Tibial artery (tissue), 4 donors: Measurements from ENCODE around the gene BAIAP3.

Experiments used
- DNase-seq, 2 donors: peaks; one replicate each; pipeline ENCODE4 v3.0.0-alpha.2; 2019
- H3K27ac ChIP-seq, 2 donors: fragments of 200-600 bp; sonication (generic) in 1 of 2; 1 replicate in 1 of 2; 2 replicates in 1 of 2; pipeline ENCODE4 v1.5.1; 2018 to 2019; ENCODE audit warnings: mild to moderate bottlenecking in 1 of 2
- H3K27me3 ChIP-seq, 2 donors: fragments of 200-600 bp; sonication (generic) in 1 of 2; one replicate each; pipeline versions ENCODE4 v1.5.1 to v1.6.0; 2016 to 2019
- H3K36me3 ChIP-seq, 3 donors: fragments of 200-600 bp; sonication (generic) in 2 of 3; one replicate each; pipeline ENCODE4 v1.5.1; 2016 to 2019; ENCODE audit warnings: mild to moderate bottlenecking in 2 of 3
- H3K4me1 ChIP-seq, 4 donors: fragments of 200-600 bp; sonication (generic) in 2 of 4; 1 replicate in 3 of 4; 2 replicates in 1 of 4; pipeline ENCODE4 v1.5.1; 2016 to 2019
- H3K4me3 ChIP-seq, 2 donors: fragments of 200-600 bp; sonication (generic) in 1 of 2; 1 replicate in 1 of 2; 2 replicates in 1 of 2; pipeline ENCODE4 v1.5.1; 2018 to 2019; ENCODE audit warnings: mild to moderate bottlenecking in 2 of 2
- H3K9me3 ChIP-seq, 3 donors: fragments of 200-600 bp; sonication (generic) in 1 of 3; one replicate each; pipeline ENCODE4 v1.5.1; 2016 to 2019
- CTCF ChIP-seq, 2 experiments: fragments of 200-600 bp in 1 of 2; fragments of 450-650 bp in 1 of 2; IDR thresholded peaks; one replicate each; pipeline ENCODE4 v1.5.1; 2017 to 2019; ENCODE audit warnings: antibody characterized with exemption in 2 of 2, mild to moderate bottlenecking in 1 of 2, moderate library complexity in 1 of 2
- intact Hi-C: fragments of 100-400 bp; cut with DNase I; formaldehyde crosslinking; loops from one replicate; pipeline ENCODE4 v1.15.0; 2023; ENCODE audit warnings: low total_unique reads

BAIAP3 gene

DNA sequence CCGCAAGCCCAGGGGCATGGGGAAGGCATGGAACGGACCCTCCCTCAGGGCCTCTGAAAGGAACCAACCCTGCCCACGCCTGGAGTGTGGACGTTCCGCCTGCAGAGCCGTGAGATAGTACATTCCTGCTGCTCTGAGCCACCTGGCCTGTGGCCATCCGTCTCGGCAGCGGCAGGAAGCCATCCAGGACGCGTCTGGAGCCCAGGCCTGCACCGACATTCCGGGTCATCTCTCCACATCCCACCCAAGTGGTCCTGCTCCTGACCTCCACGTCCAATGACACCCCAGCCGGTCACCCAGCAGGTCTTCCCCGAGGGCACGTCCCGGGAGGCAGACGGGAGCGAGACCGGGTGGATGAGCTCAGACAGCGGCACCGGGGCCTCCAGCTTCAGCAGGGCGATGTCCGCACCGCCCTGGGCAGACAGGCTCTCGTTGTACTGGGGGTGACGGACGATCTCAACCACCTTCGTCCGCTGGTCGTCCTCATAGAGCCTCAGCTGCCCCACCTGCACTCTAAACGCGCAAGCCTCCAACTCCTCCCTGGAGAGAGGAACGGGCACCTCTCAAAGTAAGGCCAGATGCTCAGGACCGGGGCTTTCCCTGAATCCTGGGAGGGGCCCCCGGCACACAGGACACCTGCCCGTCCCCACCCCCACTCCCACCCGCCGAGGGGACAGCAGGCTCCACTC lies 45.3 kb upstream of the BAIAP3 start:
- Histone ChIP-seq H3K27ac (no peak overlapping the region), H3K27me3 (peaks cover 0 to 92% of the 10 kb centered on the region in 2 donors), H3K9me3 (no peaks in the 10 kb centered on the region), H3K4me3 (no peak overlapping the region), H3K36me3 (no peaks in the 10 kb centered on the region), H3K4me1 (peaks cover 0 to 15% (median 0%) of the 10 kb centered on the region in 4 donors)
- intact Hi-C loops = no loop called here
- TF ChIP-seq CTCF (IDR thresholded peaks at IDR 0.05) = no peak
- no peak for DNase-seq

DNA sequence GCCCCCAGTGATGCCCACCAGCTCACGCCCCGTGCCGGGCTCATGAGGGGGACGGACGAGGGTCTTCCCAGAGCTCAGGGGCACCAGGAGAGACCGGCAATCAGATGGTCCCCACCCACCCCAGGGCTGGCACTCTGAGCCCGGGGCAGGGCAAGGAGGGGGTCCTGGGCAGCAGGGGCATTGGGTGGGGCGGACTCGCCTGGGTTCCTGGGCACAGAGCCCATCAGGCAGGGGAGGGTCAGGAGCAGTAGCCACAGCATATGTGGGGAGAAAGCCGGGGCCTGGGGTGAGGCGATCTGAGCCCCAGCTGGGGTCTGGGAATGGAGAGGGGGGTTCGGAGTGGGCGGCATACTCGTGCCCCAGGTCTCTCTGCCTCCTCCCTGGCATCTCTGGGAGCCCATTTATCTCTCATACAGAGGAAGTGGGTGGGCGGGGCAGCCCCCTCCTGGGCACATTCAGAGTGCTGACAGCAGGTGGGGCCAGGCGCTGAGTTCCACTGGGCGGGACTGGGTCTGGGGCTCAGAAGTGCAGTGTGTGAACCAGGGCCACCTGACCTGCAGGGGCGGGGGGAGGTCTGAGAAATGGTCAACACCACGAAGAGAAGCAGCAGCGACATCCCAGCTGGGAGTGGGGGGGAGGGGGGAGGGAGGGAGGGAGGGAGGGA lies 44.5 kb upstream of the BAIAP3 start:
- H3K27me3 ChIP-seq = peaks cover 0 to 92% of the 10 kb centered on the region in 2 donors
- no peaks in the 10 kb centered on the region for H3K9me3 ChIP-seq
- TF ChIP-seq CTCF (IDR thresholded peaks at IDR 0.05) = no peak
- no peak for DNase-seq
- no peak overlapping the region for H3K4me3 ChIP-seq
- H3K27ac ChIP-seq = no peak overlapping the region
- peaks cover 0 to 15% (median 0%) of the 10 kb centered on the region in 4 donors for H3K4me1 ChIP-seq
- intact Hi-C loops = no loop called here
- H3K36me3 ChIP-seq = no peaks in the 10 kb centered on the region

GRCh38 chr16:1289477-1289866 lies 44.0 kb upstream of the BAIAP3 start:
- H3K4me1 ChIP-seq = peaks cover 0 to 15% (median 0%) of the 10 kb centered on the region in 4 donors
- DNase-seq = no peak
- peaks cover 0 to 91% of the 10 kb centered on the region in 2 donors for H3K27me3 ChIP-seq
- no peak for TF ChIP-seq CTCF (IDR thresholded peaks at IDR 0.05)
- no peaks in the 10 kb centered on the region for H3K9me3 ChIP-seq
- H3K27ac ChIP-seq = no peak overlapping the region
- no peak overlapping the region for H3K4me3 ChIP-seq
- H3K36me3 ChIP-seq = no peaks in the 10 kb centered on the region
- intact Hi-C loops = no loop called here

DNA sequence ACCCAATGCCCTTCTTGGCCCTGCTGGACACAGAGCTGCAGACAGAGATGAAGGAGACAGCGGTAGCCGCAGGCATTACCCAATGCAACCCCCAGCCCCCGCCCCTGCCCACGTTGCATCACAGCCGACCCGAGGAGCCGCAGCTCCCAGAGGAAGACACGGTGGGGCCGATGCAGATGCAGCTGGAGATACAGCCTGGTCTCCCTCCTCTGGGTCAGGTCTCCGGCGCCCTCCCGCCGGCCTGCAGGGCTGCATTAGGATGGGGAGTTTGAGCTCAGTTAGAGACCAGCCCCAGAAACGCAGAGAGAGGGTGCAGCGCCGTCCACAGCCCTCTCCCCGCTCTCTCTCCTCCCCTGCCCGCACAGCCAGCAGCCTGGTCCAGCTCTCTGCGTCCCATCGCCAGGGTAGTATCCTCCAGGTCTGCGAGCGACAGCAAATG lies 43.4 kb upstream of the BAIAP3 start:
- no peak for TF ChIP-seq CTCF (IDR thresholded peaks at IDR 0.05)
- Histone ChIP-seq H3K4me3 (no peak overlapping the region), H3K27ac (no peak overlapping the region), H3K27me3 (peaks cover 0 to 95% of the 10 kb centered on the region in 2 donors), H3K9me3 (no peaks in the 10 kb centered on the region), H3K36me3 (no peaks in the 10 kb centered on the region), H3K4me1 (peaks cover 0 to 15% (median 0%) of the 10 kb centered on the region in 4 donors)
- no peak for DNase-seq
- intact Hi-C loops = no loop called here

DNA sequence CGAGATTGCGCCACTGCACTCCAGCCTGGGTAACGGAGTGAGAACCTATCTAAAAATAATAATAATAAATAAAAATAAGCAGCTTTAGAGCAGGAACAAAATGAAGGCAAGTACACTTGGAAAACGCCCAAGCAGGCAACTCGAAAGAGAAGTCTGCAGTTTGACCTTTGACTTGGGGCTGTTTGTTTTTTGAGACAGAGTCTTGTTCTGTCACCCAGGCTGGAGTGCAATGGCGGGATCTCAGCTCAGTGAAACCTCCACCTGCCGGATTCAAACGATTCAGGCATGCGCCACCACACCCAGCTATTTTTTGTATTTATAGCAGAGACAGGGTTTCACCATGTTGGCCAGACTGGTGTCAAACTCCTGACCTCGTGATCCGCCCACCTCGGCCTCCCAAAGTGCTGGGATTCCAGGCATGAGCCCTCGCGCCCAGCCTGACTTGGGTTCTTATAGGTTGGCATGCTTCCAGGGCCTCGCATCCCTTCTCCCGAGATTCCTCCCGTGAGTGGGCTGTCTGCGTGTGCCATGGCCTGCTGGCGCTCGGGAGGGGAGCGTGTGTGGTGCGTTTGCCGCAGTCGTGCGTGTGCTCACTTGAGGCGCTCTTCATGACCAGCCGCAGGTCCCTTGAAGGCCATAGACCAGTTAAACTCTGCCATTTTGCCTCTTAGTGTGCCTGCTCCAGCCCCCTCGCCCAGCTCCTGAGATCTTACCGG lies 42.4 kb upstream of the BAIAP3 start:
- H3K27me3 ChIP-seq = peaks cover 0 to 93% of the 10 kb centered on the region in 2 donors
- TF ChIP-seq CTCF (IDR thresholded peaks at IDR 0.05) = no peak
- intact Hi-C loops = no loop called here
- H3K4me1 ChIP-seq = peaks cover 0 to 15% (median 0%) of the 10 kb centered on the region in 4 donors
- no peak overlapping the region for H3K27ac ChIP-seq
- H3K36me3 ChIP-seq = no peaks in the 10 kb centered on the region
- no peak for DNase-seq
- H3K9me3 ChIP-seq = no peaks in the 10 kb centered on the region
- H3K4me3 ChIP-seq = no peak overlapping the region
